ENCODE results near the gene EPHA3.

EPHA3 gene

DNA sequence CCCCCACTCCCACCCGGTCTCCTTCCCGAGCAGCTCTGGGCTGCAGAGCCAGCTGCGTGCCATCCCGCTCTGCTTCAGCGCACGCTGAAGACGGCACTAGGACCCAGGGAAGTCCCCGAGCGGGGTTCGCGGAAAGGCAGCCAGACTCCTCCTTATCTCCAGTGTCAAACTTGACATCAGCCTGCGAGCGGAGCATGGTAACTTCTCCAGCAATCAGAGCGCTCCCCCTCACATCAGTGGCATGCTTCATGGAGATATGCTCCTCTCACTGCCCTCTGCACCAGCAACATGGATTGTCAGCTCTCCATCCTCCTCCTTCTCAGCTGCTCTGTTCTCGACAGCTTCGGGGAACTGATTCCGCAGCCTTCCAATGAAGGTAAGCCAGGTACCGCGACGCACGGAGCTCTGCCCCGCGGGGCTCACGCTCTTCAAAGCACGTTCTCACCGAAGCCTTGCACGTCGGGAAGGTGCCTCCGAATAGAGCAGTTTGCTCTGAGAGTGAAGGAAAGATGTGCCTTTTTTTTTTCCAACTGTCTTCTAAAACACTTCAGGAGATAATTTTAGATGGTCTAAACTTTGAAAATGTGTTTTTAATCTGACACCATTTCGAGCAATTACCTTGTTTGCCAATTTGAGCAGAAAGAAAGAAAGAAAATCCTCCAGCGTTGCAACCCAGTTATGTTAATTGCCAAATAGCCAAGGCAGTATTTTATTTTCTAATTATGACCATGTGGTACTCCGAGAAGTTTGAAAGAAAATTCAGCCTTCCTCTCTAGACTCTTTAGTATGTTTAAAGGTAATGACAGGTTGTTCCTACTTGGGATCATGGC is at the start of gene EPHA3:
Gene EPHA3, plus strand, starts transcription at position 161 of the 830 bp plus-strand sequence. Its CDS starts 128 bp downstream, at position 289.
- DNase-seq = peak; percentile 43

- no peak for DNase-seq
Observed at GRCh38 chr3:89058371-89058770, 49.0 kb upstream of the EPHA3 start.

DNA sequence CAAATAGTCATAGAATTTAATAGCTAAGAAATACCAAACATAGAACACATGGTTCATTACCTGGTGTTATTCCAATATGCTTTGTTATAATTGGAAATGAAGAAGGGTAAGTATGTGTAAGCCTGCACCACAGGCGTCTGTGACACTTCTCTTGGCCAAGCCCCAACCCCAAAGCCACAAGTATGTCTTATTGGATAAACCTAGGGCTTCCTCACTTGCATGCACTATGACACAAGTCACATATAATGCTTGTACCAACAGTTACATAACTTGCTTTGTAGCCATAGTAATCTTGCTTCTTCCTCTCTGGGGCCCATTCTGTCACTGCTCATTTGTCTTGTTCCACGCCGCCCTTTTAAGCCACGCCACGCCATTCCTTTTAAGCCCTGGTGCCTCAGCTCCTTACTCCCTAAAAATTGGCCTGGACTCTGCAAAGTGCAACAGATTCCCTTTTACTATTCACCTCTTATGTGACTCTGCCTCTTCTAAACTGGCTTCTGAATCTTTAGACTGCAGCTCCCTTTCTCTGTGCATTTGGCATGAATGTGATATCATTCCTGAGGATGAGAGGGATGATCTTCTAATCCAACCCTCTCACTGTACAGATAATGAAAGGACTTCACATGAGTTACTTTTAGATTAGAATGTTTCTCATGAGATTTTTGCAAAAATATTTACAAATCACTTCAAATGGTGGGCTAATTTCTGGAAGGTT is 48.1 kb upstream of the EPHA3 start:
- no peak for DNase-seq

- no peak for DNase-seq
Observed at GRCh38 chr3:89061259-89061658, 46.2 kb upstream of the EPHA3 start.

DNA sequence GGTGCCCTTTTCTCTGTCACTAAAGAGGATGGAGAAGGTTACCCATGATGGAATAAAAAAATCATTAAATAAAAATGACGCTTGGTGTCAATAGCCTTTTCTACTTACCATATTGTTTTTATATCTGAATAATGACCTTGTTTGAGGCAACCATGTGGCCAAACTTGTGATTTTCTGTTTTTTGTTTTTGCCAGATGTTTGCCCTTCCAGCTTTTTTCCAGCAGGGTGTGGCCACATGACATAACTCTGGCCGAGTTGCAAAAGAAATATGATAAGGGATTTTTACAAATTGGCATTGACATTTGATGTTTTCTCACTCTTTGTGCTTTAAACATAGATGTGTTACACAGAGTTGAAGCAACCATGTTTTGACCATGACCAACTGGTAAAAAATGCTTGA is 39.7 kb upstream of the EPHA3 start:
- no peak for DNase-seq

DNA sequence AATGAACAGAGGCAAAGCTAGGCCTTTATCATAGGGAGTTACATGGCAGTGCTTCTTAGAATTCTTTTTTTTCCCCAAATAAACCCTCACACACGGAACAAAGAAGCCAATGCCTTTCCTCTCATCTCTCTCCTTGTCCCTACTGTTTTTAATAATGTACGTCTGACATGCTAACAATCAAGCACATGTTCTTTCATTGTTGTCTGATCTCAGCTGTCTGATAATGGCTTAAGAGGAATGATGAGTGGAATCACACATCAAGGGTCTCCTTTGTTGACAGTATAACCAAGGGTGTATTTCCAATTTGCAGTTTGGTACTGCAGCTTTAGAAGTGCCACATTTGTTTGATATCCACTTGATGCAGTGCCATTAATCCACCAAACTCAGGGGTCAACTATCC is 34.8 kb upstream of the EPHA3 start:
- no peak for DNase-seq

- DNase-seq = no peak
Observed at GRCh38 chr3:89079944-89080343, 27.5 kb upstream of the EPHA3 start.

DNA sequence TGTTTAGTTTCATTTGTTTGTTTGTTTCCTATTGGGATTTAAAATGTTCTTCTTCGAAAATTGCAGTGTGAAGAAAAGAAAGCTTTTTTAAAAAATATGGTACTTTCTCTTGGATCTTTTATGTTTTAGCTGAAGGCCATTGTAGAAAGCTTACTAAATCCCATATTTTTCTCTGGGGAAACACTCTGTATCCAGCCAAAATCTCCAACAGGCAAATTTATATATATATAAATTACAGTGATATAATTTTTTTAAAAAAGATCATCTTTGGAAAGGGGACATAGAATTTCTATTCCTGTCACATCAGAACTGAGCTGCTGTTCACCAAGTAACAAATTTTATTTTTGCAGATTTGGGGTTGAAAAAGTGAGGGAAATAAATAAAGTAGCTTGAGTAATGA is 19.6 kb upstream of the EPHA3 start:
- DNase-seq = no peak

- no peak for DNase-seq
Observed at GRCh38 chr3:89098173-89098572, 9.2 kb upstream of the EPHA3 start.

- DNase-seq = peak; percentile 21
Observed at GRCh38 chr3:89098964-89099585, 8.3 kb upstream of the EPHA3 start.

DNA sequence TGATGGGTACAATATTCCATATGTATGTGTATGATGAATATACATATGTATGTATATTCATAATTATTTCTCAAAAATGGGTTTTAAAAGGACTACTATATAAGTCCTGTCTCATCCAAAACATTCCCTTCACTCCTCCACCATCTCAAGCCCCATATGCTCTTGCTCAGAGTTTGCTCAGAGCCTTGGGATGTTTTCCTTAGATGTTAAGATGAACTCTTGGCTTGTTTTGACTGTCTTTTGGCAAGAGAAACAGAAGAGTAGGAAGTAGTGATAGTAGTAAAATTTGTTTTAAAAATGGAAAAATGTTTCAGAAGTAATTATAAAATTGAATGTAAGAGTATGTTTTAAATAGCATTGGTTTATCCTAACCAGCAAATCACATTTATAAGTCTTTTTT is 6.2 kb upstream of the EPHA3 start:
- no peak for DNase-seq

- no peak for DNase-seq
Observed at GRCh38 chr3:89101921-89102320, 5.5 kb upstream of the EPHA3 start.

GRCh38 chr3:89104499-89104898 is 2.9 kb upstream of the EPHA3 start:
- no peak for DNase-seq

GRCh38 chr3:89105503-89105902 is 1.9 kb upstream of the EPHA3 start:
- DNase-seq = no peak

DNA sequence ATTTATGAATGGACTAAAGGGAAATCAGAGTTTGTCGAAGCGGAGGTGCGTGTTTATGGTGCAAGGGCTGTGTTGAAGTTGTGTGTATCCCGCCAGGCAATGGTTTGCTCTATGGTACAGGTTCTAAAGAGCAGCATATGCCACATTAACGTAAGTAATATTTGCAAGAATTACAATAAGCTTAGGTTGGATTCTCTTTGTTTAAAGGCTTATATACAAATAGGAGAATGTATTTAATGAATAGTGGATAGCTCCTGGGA is 800 bp downstream of the EPHA3 start:
- no peak for DNase-seq

- DNase-seq = no peak
Observed at GRCh38 chr3:89113344-89113743, 5.9 kb downstream of the EPHA3 start.

GRCh38 chr3:89113893-89114840 is 6.7 kb downstream of the EPHA3 start:
- DNase-seq = peak; percentile 23

- no peak for DNase-seq
Observed at GRCh38 chr3:89114841-89115223, 7.4 kb downstream of the EPHA3 start.

DNA sequence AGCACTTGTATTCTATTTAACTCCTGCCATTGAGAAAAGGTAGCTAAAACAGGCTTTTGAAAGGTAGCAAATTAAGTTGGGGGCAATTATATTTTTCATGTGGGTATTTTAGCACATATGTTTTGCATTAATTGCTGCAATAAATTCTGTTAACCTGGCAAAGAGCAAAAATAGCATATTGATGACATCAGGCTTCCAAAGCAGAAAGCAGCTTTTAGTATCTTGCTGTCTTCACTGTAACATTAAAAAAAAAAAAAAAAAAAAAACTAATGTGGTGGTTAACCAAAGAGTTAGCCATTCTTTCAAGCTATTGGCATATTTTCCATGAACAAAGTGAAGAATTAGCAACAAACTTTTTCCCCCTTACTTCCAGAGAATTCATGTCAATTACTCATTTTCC is 9.1 kb downstream of the EPHA3 start:
- DNase-seq = no peak

DNA sequence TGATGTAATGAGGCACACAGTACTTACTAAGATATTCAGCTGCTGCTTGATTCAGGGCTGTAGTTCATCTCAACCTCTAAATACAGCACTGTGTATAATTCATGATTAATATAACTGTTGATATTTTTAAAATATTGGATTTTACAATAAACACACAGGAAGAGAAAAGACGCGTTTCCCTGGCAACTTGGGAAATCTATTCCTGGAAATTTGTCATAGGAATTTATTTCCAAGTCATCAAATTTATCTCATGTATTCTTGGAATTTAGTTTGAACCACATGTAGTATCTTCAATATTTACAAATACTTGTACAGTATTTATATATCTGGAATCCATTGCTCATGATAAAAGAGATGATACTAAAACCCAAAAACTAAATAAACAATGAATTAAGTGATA is 30.6 kb downstream of the EPHA3 start:
- DNase-seq = no peak

GRCh38 chr3:89139870-89140269 is 32.4 kb downstream of the EPHA3 start:
- DNase-seq = no peak

DNA sequence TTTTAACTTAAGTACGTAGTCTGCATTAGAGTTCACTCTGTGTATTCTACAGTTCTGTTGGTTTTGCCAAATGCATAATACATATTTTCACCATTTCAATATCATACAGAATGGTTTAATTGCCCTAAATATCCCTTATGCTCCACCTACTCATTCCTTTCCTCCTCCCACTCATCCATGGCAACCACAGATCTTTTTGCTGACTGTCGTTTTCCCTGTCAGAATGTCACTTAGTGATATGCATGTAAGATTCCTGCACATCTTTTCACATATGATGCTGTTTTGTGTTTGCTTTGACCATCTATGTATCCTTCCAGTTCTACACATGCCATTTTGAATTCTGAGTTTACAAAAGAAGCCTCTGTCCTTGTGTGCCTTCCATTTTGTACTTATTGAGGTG is 36.7 kb downstream of the EPHA3 start:
- no peak for DNase-seq

GRCh38 chr3:89145995-89146394 is 38.6 kb downstream of the EPHA3 start:
- DNase-seq = no peak
